SK-N-SH treated with all-trans-retinoic acid at 6 μM for 48 hours (cell line): ENCODE measurements around the gene GPRC5B.

Source experiments
- ATAC-seq: fragments of 200-7000 bp; cut with Tn5 transposase; 3 replicates; pipeline ENCODE4 v1.9.1; 2020; ENCODE audit warnings: mild to moderate bottlenecking, moderate library complexity
- ARNTL ChIP-seq: fragments of 450-650 bp; formaldehyde crosslinking; IDR thresholded peaks from 2 replicates; pipeline ENCODE4 v1.5.0; 2020; ENCODE audit warnings: low read depth, mild to moderate bottlenecking, moderate library complexity, borderline replicate concordance
- BACH2 ChIP-seq: fragments of 250-450 bp; sonication (Bioruptor Pico); IDR thresholded peaks from 2 replicates; pipeline ENCODE4 v1.9.0; 2021; ENCODE audit warnings: mild to moderate bottlenecking, borderline replicate concordance
- CSDC2 ChIP-seq: fragments of 250-450 bp; sonication (Bioruptor Pico); IDR thresholded peaks from 2 replicates; pipeline ENCODE4 v1.5.0; 2020; ENCODE audit warnings: mild to moderate bottlenecking, moderate library complexity
- ESRRG ChIP-seq: fragments of 250-450 bp; sonication (Bioruptor Pico); IDR thresholded peaks from 2 replicates; pipeline ENCODE4 v1.6.1; 2021; ENCODE audit warnings: mild to moderate bottlenecking
- OSR1 ChIP-seq: fragments of 250-450 bp; sonication (Bioruptor Pico); IDR thresholded peaks from 2 replicates; pipeline ENCODE4 v1.8.0; 2022; ENCODE audit warnings: moderate library complexity, mild to moderate bottlenecking, inconsistent platforms
- POU6F1 ChIP-seq: fragments of 250-450 bp; sonication (Bioruptor Pico); IDR thresholded peaks from 2 replicates; pipeline ENCODE4 v1.8.0; 2021; ENCODE audit warnings: low read depth, mild to moderate bottlenecking, moderate library complexity, borderline replicate concordance
- PPARA ChIP-seq: fragments of 250-450 bp; sonication (Bioruptor Pico); IDR thresholded peaks from 2 replicates; pipeline ENCODE4 v1.5.0; 2020; ENCODE audit warnings: mild to moderate bottlenecking, borderline replicate concordance
- RARB ChIP-seq: fragments of 250-450 bp; sonication (Bioruptor Pico); IDR thresholded peaks from 2 replicates; pipeline ENCODE4 v1.8.0; 2021; ENCODE audit warnings: mild to moderate bottlenecking, moderate library complexity
- TCF4 ChIP-seq: fragments of 250-450 bp; sonication (Bioruptor Pico); IDR thresholded peaks from 2 replicates; pipeline ENCODE4 v1.8.0; 2021; ENCODE audit warnings: mild to moderate bottlenecking, moderate library complexity, borderline replicate concordance
- TOX ChIP-seq: fragments of 250-450 bp; sonication (Bioruptor Pico); IDR thresholded peaks from 2 replicates; pipeline ENCODE4 v1.8.0; 2021; ENCODE audit warnings: mild to moderate bottlenecking, moderate library complexity, borderline replicate concordance
- TSHZ2 ChIP-seq: fragments of 250-450 bp; sonication (Bioruptor Pico); IDR thresholded peaks from 2 replicates; pipeline ENCODE4 v1.5.0; 2020; ENCODE audit warnings: mild to moderate bottlenecking, moderate library complexity
- ZC3H10 ChIP-seq: fragments of 250-450 bp; sonication (Bioruptor Pico); IDR thresholded peaks from 2 replicates; pipeline ENCODE4 v1.5.1; 2021; ENCODE audit warnings: mild to moderate bottlenecking, moderate library complexity
- ZFP3 ChIP-seq: fragments of 250-450 bp; sonication (Bioruptor Pico); IDR thresholded peaks from 2 replicates; pipeline ENCODE4 v1.5.0; 2020; ENCODE audit warnings: mild to moderate bottlenecking, moderate library complexity
- ZFP30 ChIP-seq: fragments of 450-650 bp; formaldehyde crosslinking; IDR thresholded peaks from 2 replicates; pipeline ENCODE4 v1.5.0; 2022; ENCODE audit warnings: mild to moderate bottlenecking, moderate library complexity
- ZNF565 ChIP-seq: fragments of 450-650 bp; formaldehyde crosslinking; conservative IDR thresholded peaks from 2 replicates; pipeline ENCODE4 v1.5.0; 2020; ENCODE audit warnings: low read depth, mild to moderate bottlenecking, moderate library complexity
- ZNF70 ChIP-seq: fragments of 450-650 bp; formaldehyde crosslinking; IDR thresholded peaks from 2 replicates; pipeline ENCODE4 v1.5.0; 2020; ENCODE audit warnings: mild to moderate bottlenecking, moderate library complexity
- TF ChIP-seq, protein P1 (sequence below): fragments of 250-450 bp; sonication (Bioruptor Pico); IDR thresholded peaks from 2 replicates; pipeline ENCODE4 v1.5.1; 2021; ENCODE audit warnings: mild to moderate bottlenecking, moderate library complexity
- TF ChIP-seq, protein P2 (sequence below): fragments of 250-450 bp; sonication (Bioruptor Pico); IDR thresholded peaks from 2 replicates; pipeline ENCODE4 v1.8.0; 2020; ENCODE audit warnings: mild to moderate bottlenecking, moderate library complexity, borderline replicate concordance

The GPRC5B gene

GRCh38 chr16:19911747-19912454 lies 27.3 kb upstream of the GPRC5B start:
- no peak for TF ChIP-seq TCF4 (CRISPR knock-in tag)
- TF ChIP-seq PPARA = no peak
- no peak for TF ChIP-seq ESRRG
- TF ChIP-seq ZFP30 (CRISPR knock-in tag) = no peak
- TF ChIP-seq POU6F1 (CRISPR knock-in tag) = no peak
- TF ChIP-seq ARNTL (CRISPR knock-in tag) = no peak
- no peak for TF ChIP-seq BACH2
- TF ChIP-seq, protein P1, sequence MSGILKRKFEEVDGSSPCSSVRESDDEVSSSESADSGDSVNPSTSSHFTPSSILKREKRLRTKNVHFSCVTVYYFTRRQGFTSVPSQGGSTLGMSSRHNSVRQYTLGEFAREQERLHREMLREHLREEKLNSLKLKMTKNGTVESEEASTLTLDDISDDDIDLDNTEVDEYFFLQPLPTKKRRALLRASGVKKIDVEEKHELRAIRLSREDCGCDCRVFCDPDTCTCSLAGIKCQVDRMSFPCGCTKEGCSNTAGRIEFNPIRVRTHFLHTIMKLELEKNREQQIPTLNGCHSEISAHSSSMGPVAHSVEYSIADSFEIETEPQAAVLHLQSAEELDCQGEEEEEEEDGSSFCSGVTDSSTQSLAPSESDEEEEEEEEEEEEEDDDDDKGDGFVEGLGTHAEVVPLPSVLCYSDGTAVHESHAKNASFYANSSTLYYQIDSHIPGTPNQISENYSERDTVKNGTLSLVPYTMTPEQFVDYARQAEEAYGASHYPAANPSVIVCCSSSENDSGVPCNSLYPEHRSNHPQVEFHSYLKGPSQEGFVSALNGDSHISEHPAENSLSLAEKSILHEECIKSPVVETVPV (CRISPR knock-in tag) = no peak
- TF ChIP-seq OSR1 (CRISPR knock-in tag) = no peak
- no peak for TF ChIP-seq TOX (CRISPR knock-in tag)
- no peak for TF ChIP-seq ZFP3 (CRISPR knock-in tag)
- TF ChIP-seq, protein P2, sequence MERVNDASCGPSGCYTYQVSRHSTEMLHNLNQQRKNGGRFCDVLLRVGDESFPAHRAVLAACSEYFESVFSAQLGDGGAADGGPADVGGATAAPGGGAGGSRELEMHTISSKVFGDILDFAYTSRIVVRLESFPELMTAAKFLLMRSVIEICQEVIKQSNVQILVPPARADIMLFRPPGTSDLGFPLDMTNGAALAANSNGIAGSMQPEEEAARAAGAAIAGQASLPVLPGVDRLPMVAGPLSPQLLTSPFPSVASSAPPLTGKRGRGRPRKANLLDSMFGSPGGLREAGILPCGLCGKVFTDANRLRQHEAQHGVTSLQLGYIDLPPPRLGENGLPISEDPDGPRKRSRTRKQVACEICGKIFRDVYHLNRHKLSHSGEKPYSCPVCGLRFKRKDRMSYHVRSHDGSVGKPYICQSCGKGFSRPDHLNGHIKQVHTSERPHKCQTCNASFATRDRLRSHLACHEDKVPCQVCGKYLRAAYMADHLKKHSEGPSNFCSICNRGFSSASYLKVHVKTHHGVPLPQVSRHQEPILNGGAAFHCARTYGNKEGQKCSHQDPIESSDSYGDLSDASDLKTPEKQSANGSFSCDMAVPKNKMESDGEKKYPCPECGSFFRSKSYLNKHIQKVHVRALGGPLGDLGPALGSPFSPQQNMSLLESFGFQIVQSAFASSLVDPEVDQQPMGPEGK (CRISPR knock-in tag) = no peak
- ATAC-seq = no peak

DNA sequence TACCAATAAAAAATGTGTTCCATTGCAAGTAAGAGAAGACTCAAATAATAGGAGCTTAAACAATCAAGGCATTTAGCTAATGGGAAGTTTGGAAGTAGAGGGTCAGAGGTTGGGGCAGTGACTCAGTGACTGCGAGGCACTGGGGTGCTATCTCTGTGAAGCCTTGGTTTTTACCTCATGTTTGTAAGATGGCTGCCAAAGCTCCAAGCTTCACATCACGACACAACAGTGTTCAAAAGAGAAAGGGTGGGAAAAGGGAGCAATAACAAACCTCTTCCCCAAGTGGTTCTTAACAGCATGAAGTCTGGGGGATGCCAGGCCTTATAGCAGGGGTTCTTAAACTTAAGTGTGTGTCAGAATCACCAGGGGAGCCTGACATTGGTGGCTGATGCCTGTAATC lies 26.6 kb upstream of the GPRC5B start:
- TF ChIP-seq CSDC2 (CRISPR knock-in tag) (no peak), ZNF565 (no peak), ESRRG (no peak), OSR1 (CRISPR knock-in tag) (no peak), TOX (CRISPR knock-in tag) (no peak), ZC3H10 (no peak)
- TF ChIP-seq, protein P1 (CRISPR knock-in tag) = no peak
- ATAC-seq = no peak

- no peak for ATAC-seq
- TF ChIP-seq RARB (CRISPR knock-in tag) (no peak), OSR1 (CRISPR knock-in tag) (no peak), ZNF565 (no peak), ZFP30 (CRISPR knock-in tag) (no peak), TOX (CRISPR knock-in tag) (no peak), PPARA (no peak), ZFP3 (CRISPR knock-in tag) (no peak), POU6F1 (CRISPR knock-in tag) (no peak), ESRRG (no peak), CSDC2 (CRISPR knock-in tag) (no peak), ZNF70 (no peak), ARNTL (CRISPR knock-in tag) (no peak), TSHZ2 (CRISPR knock-in tag) (no peak)
- TF ChIP-seq, protein P2 (CRISPR knock-in tag) = no peak
- TF ChIP-seq, protein P1 (CRISPR knock-in tag) = no peak
Measured at GRCh38 chr16:19909750-19910322, 25.2 kb upstream of the GPRC5B start.
